HEK293 (cell line): ENCODE results near the gene NANOS2.

Experiments
- CTCF ChIA-PET: fragments of 350-600 bp; formaldehyde crosslinking; extraction: SDS; loops from one replicate; lab custom pipeline; 2021; ENCODE audit warnings: antibody characterized with exemption; lab: Yijun Ruan, JAX
- POLR2A ChIA-PET: fragments of 300-600 bp; formaldehyde crosslinking; extraction: SDS; loops from one replicate; lab custom pipeline; 2020; ENCODE audit warnings: antibody characterized with exemption, inconsistent platforms; lab: Yijun Ruan, JAX
- H3K27ac ChIP-seq: fragments of 200-500 bp; sonication (Bioruptor generic); 2 replicates; pipeline ENCODE4 v1.5.1; 2014; ENCODE audit warnings: low read depth, low read length, control low read depth, inconsistent platforms; ENCODE audit errors: extremely low read depth
- H3K36me3 ChIP-seq, 2 experiments: fragments of 200-500 bp in 1 of 2; sonication (Bioruptor generic) in 1 of 2; 1 replicate in 1 of 2; 2 replicates in 1 of 2; pipeline ENCODE4 v1.5.1; 2014 to 2017; ENCODE audit warnings: inconsistent platforms in 2 of 2, low read length in 2 of 2; ENCODE audit not compliant: control insufficient read depth in 2 of 2, insufficient read depth in 1 of 2
- H3K4me1 ChIP-seq: fragments of 200-500 bp; sonication (Bioruptor generic); 2 replicates; pipeline ENCODE4 v1.5.1; 2014; ENCODE audit warnings: mild to moderate bottlenecking, low read length, inconsistent platforms; ENCODE audit not compliant: control insufficient read depth, insufficient read depth
- H3K4me3 ChIP-seq: 2 replicates; pipeline ENCODE4 v1.5.1; 2011; ENCODE audit warnings: low read depth, mild to moderate bottlenecking, control low read depth, low read length, moderate library complexity
- H3K9me3 ChIP-seq: fragments of 200-500 bp; sonication (Bioruptor generic); 2 replicates; pipeline ENCODE4 v1.5.1; 2014; ENCODE audit warnings: low read depth, low read length, inconsistent platforms; ENCODE audit not compliant: control insufficient read depth, insufficient read depth
- EGR2 ChIP-seq: fragments of 450-650 bp; formaldehyde crosslinking; IDR thresholded peaks from 2 replicates; pipeline ENCODE4 v1.5.1; 2016; ENCODE audit warnings: low read depth, missing biosample characterization, missing genetic modification characterization
- KLF1 ChIP-seq: fragments of 450-650 bp; formaldehyde crosslinking; IDR thresholded peaks from 2 replicates; pipeline ENCODE4 v1.5.1; 2016; ENCODE audit warnings: missing biosample characterization, missing genetic modification characterization
- KLF7 ChIP-seq: fragments of 450-650 bp; formaldehyde crosslinking; IDR thresholded peaks from 2 replicates; pipeline ENCODE4 v1.5.1; 2016; ENCODE audit warnings: missing biosample characterization, missing genetic modification characterization, borderline replicate concordance
- MZF1 ChIP-seq: fragments of 450-650 bp; formaldehyde crosslinking; IDR thresholded peaks from 2 replicates; pipeline ENCODE4 v1.5.1; 2017; ENCODE audit warnings: missing biosample characterization, missing genetic modification characterization, borderline replicate concordance
- SCRT1 ChIP-seq: fragments of 450-650 bp; formaldehyde crosslinking; IDR thresholded peaks from 2 replicates; pipeline ENCODE4 v1.5.1; 2016; ENCODE audit warnings: missing biosample characterization, missing genetic modification characterization, borderline replicate concordance
- SCRT2 ChIP-seq: fragments of 450-650 bp; formaldehyde crosslinking; IDR thresholded peaks from 2 replicates; pipeline ENCODE4 v1.5.1; 2016; ENCODE audit warnings: missing biosample characterization, missing genetic modification characterization
- SETDB1 ChIP-seq: IDR thresholded peaks from one replicate; pipeline ENCODE4 v1.6.1; 2017; ENCODE audit warnings: mild to moderate bottlenecking, low read length, moderate library complexity, mixed read lengths; ENCODE audit not compliant: insufficient read length
- ZBTB7A ChIP-seq: fragments of 450-650 bp; formaldehyde crosslinking; IDR thresholded peaks from 2 replicates; pipeline ENCODE4 v1.5.1; 2016; ENCODE audit warnings: low read depth, missing biosample characterization, missing genetic modification characterization
- ZFHX2 ChIP-seq: fragments of 450-650 bp; formaldehyde crosslinking; conservative IDR thresholded peaks from 2 replicates; pipeline ENCODE4 v1.5.1; 2016; ENCODE audit warnings: missing biosample characterization, missing genetic modification characterization
- ZFP41 ChIP-seq: fragments of 450-650 bp; formaldehyde crosslinking; IDR thresholded peaks from 2 replicates; pipeline ENCODE4 v1.5.1; 2016; ENCODE audit warnings: missing biosample characterization, missing genetic modification characterization, borderline replicate concordance
- ZNF155 ChIP-seq: fragments of 450-650 bp; formaldehyde crosslinking; IDR thresholded peaks from 2 replicates; pipeline ENCODE4 v1.5.1; 2016; ENCODE audit warnings: missing biosample characterization, missing genetic modification characterization
- ZNF221 ChIP-seq: fragments of 450-650 bp; formaldehyde crosslinking; IDR thresholded peaks from 2 replicates; pipeline ENCODE4 v1.5.1; 2017; ENCODE audit warnings: missing biosample characterization, missing genetic modification characterization, borderline replicate concordance
- ZNF24 ChIP-seq: fragments of 450-650 bp; formaldehyde crosslinking; IDR thresholded peaks from 2 replicates; pipeline ENCODE4 v1.5.1; 2016; ENCODE audit warnings: missing biosample characterization, missing genetic modification characterization
- ZNF354C ChIP-seq: fragments of 450-650 bp; formaldehyde crosslinking; IDR thresholded peaks from 2 replicates; pipeline ENCODE4 v1.5.1; 2016; ENCODE audit warnings: missing biosample characterization, missing genetic modification characterization, low read depth, borderline replicate concordance
- ZNF366 ChIP-seq: fragments of 450-650 bp; formaldehyde crosslinking; conservative IDR thresholded peaks from 2 replicates; pipeline ENCODE4 v1.5.1; 2016; ENCODE audit warnings: missing biosample characterization, missing genetic modification characterization
- ZNF433 ChIP-seq: fragments of 450-650 bp; formaldehyde crosslinking; IDR thresholded peaks from 2 replicates; pipeline ENCODE4 v1.5.1; 2016; ENCODE audit warnings: missing biosample characterization, missing genetic modification characterization, low read depth
- ZNF549 ChIP-seq: fragments of 450-650 bp; IDR thresholded peaks from 2 replicates; pipeline ENCODE4 v1.5.1; 2018; ENCODE audit warnings: missing biosample characterization, missing genetic modification characterization, mild to moderate bottlenecking, inconsistent platforms, moderate library complexity
- ZNF555 ChIP-seq: fragments of 450-650 bp; formaldehyde crosslinking; conservative IDR thresholded peaks from 2 replicates; pipeline ENCODE4 v1.5.1; 2017; ENCODE audit warnings: missing biosample characterization, mild to moderate bottlenecking, missing genetic modification characterization, inconsistent platforms
- ZNF585B ChIP-seq: fragments of 450-650 bp; formaldehyde crosslinking; IDR thresholded peaks from 2 replicates; pipeline ENCODE4 v1.5.1; 2016; ENCODE audit warnings: missing biosample characterization, missing genetic modification characterization
- ZNF664 ChIP-seq: fragments of 450-650 bp; formaldehyde crosslinking; IDR thresholded peaks from 2 replicates; pipeline ENCODE4 v1.5.1; 2016; ENCODE audit warnings: missing biosample characterization, missing genetic modification characterization
- ZNF677 ChIP-seq: fragments of 450-650 bp; IDR thresholded peaks from 2 replicates; pipeline ENCODE4 v1.5.0; 2018; ENCODE audit warnings: missing biosample characterization, mild to moderate bottlenecking, missing genetic modification characterization, moderate library complexity
- ZNF747 ChIP-seq: fragments of 450-650 bp; formaldehyde crosslinking; IDR thresholded peaks from 2 replicates; pipeline ENCODE4 v1.5.1; 2016; ENCODE audit warnings: missing biosample characterization, missing genetic modification characterization
- TF ChIP-seq, protein P1 (sequence below): fragments of 450-650 bp; formaldehyde crosslinking; IDR thresholded peaks from 2 replicates; pipeline ENCODE4 v1.5.1; 2016; ENCODE audit warnings: missing biosample characterization, missing genetic modification characterization, borderline replicate concordance
- TF ChIP-seq, protein P2 (sequence below): fragments of 450-650 bp; formaldehyde crosslinking; IDR thresholded peaks from 2 replicates; pipeline ENCODE4 v1.5.1; 2016; ENCODE audit warnings: missing biosample characterization, missing genetic modification characterization

Gene NANOS2

DNA sequence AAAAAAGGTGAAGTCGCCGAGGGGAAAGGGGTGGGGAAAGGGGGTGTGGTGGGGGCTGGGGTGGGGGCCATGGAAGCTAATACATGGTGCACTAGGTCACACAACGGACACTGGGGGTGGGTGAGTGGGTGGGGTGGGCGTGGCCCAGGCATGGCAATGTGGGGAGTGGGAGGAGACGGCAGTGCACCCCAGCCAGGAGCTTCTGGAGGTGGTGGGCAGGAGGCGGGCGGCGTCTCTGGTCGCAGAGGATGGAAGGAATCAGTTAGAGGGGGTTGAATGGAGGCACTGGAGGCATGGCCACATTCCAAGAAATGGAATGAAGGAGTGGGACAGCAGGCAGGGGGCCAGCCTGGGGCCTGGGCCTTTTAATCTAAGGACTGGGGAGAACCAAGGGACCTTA is 19.2 kb upstream of the NANOS2 start:
- CTCF ChIA-PET, result interaction anchor here (0.6 kb wide), 1 partner anchor 26 kb away, joined by 3 read pairs; no protein-coding TSS in a partner anchor
- H3K36me3 ChIP-seq, result no peaks in the 10 kb centered on the region; a peak in 1 of 3 replicates
- TF ChIP-seq KLF1 (tag by site-specific recombination) (peak; percentile 77), ZFHX2 (tag by site-specific recombination) (peak; percentile 94), EGR2 (tag by site-specific recombination) (peak; percentile 85), ZNF354C (tag by site-specific recombination) (no peak)
- TF ChIP-seq, all 188 proteins: peak for 3
- H3K27ac ChIP-seq, result no peak overlapping the region
- no peak overlapping the region for H3K4me3 ChIP-seq
- no peaks in the 10 kb centered on the region for H3K4me1 ChIP-seq
- POLR2A ChIA-PET, result interaction anchor here (0.6 kb wide), 1 partner anchor 17 kb away, joined by 3 read pairs; no protein-coding TSS in a partner anchor
- no peaks in the 10 kb centered on the region for H3K9me3 ChIP-seq

DNA sequence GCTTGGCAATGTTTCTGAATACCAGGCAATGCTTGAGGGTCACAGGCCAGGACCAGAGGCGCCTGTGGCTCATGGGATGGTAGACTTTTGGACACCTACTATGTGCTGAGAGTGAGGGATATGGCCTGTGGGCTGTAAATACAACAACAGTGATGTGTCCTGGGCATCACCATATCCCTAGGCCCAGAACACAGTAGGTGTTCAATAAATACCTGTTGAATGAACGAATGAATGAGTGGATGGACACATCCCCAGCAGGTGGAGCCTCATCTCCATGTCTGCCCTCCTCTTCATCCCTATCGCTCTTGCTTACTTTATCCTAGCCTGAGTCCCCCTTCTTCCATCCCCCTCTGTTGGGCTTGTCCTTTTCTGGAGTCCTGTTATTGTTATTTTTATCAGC is 16.5 kb upstream of the NANOS2 start:
- POLR2A ChIA-PET, result no interaction called here
- TF ChIP-seq ZNF24 (tag by site-specific recombination) (peak; percentile 39; the same call in 1 of the 2 replicates), ZNF221 (tag by site-specific recombination) (no peak), ZNF664 (tag by site-specific recombination) (peak; percentile 71; the same call in 1 of the 2 replicates), MZF1 (tag by site-specific recombination) (peak; percentile 23; the same call in 1 of the 2 replicates), SCRT2 (tag by site-specific recombination) (peak; percentile 80), ZFP41 (tag by site-specific recombination) (no peak), SCRT1 (tag by site-specific recombination) (peak; percentile 30; the same call in 1 of the 2 replicates)
- TF ChIP-seq, all 188 proteins: peak for 5
- H3K4me3 ChIP-seq, result no peak overlapping the region
- H3K36me3 ChIP-seq, result no peaks in the 10 kb centered on the region; a peak in 1 of 3 replicates
- no peak overlapping the region for H3K27ac ChIP-seq
- CTCF ChIA-PET, result interaction anchor here (0.9 to 1.1 kb wide), 2 partner anchors 28 to 48 kb away, joined by 3 read pairs; partner anchors contain the start of gene MYPOP
- H3K9me3 ChIP-seq, result no peaks in the 10 kb centered on the region
- no peaks in the 10 kb centered on the region for H3K4me1 ChIP-seq

DNA sequence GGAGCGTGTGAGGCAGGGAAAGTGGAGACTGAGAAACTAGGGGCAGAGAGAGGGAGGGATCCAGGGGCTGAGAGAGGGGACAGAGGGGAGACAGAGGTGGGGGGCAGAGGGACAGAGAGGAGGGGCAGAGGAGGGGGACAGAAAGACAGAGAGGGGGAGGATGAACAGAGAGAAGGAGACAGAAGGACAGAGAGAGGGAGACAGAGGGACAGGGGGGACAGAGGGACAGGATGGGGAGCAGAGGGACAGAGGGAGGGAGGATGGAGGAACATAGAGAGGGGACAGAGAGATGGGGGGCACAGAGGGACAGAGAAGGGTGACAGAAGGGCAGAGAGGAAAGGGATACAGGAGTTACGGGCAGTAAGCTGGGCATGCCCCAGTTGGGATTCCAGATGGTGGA is 14.7 kb upstream of the NANOS2 start:
- POLR2A ChIA-PET, result interaction anchor here (0.6 kb wide), 1 partner anchor 104 kb away, joined by 5 read pairs; no protein-coding TSS in a partner anchor
- no peak overlapping the region for H3K27ac ChIP-seq
- no peaks in the 10 kb centered on the region; a peak in 1 of 3 replicates for H3K36me3 ChIP-seq
- H3K4me3 ChIP-seq, result no peak overlapping the region
- no peaks in the 10 kb centered on the region for H3K4me1 ChIP-seq
- CTCF ChIA-PET, result interaction anchor here (1.6 kb wide), 1 partner anchor 14 kb away, joined by 5 read pairs; no protein-coding TSS in a partner anchor
- H3K9me3 ChIP-seq, result no peaks in the 10 kb centered on the region
- TF ChIP-seq ZNF366 (tag by site-specific recombination) (peak; percentile 65), ZNF677 (tag by site-specific recombination) (no peak), ZNF747 (tag by site-specific recombination) (0 out of 2 replicates have a peak, but pooled peaks have one; percentile 45), ZNF555 (tag by site-specific recombination) (no peak), ZNF155 (tag by site-specific recombination) (no peak), ZNF585B (no peak), ZBTB7A (tag by site-specific recombination) (no peak), SETDB1 (no peak), ZNF549 (tag by site-specific recombination) (no peak), ZNF664 (tag by site-specific recombination) (no peak), ZNF433 (tag by site-specific recombination) (no peak), KLF7 (tag by site-specific recombination) (no peak), ZNF24 (tag by site-specific recombination) (no peak)
- TF ChIP-seq, protein P1, sequence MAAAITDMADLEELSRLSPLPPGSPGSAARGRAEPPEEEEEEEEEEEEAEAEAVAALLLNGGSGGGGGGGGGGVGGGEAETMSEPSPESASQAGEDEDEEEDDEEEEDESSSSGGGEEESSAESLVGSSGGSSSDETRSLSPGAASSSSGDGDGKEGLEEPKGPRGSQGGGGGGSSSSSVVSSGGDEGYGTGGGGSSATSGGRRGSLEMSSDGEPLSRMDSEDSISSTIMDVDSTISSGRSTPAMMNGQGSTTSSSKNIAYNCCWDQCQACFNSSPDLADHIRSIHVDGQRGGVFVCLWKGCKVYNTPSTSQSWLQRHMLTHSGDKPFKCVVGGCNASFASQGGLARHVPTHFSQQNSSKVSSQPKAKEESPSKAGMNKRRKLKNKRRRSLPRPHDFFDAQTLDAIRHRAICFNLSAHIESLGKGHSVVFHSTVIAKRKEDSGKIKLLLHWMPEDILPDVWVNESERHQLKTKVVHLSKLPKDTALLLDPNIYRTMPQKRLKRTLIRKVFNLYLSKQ (tag by site-specific recombination), result no peak
- TF ChIP-seq, protein P2, sequence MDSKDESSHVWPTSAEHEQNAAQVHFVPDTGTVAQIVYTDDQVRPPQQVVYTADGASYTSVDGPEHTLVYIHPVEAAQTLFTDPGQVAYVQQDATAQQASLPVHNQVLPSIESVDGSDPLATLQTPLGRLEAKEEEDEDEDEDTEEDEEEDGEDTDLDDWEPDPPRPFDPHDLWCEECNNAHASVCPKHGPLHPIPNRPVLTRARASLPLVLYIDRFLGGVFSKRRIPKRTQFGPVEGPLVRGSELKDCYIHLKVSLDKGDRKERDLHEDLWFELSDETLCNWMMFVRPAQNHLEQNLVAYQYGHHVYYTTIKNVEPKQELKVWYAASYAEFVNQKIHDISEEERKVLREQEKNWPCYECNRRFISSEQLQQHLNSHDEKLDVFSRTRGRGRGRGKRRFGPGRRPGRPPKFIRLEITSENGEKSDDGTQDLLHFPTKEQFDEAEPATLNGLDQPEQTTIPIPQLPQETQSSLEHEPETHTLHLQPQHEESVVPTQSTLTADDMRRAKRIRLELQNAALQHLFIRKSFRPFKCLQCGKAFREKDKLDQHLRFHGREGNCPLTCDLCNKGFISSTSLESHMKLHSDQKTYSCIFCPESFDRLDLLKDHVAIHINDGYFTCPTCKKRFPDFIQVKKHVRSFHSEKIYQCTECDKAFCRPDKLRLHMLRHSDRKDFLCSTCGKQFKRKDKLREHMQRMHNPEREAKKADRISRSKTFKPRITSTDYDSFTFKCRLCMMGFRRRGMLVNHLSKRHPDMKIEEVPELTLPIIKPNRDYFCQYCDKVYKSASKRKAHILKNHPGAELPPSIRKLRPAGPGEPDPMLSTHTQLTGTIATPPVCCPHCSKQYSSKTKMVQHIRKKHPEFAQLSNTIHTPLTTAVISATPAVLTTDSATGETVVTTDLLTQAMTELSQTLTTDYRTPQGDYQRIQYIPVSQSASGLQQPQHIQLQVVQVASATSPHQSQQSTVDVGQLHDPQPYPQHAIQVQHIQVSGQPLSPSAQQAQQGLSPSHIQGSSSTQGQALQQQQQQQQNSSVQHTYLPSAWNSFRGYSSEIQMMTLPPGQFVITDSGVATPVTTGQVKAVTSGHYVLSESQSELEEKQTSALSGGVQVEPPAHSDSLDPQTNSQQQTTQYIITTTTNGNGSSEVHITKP (tag by site-specific recombination), result 0 out of 2 replicates have a peak, but pooled peaks have one; percentile 23
